CD14-positive monocyte (primary cell): ENCODE results near the gene BCAS1. TPM values are rescaled to one million over a fixed set of nuclear protein-coding genes. Genes with fewer than 3 reads are reported as not detected.

Source experiments
- DNase-seq, 3 donors: peaks; one replicate each; pipeline ENCODE4 v3.0.0-alpha.2; 2011 to 2022
- H2AFZ ChIP-seq: 2 replicates; pipeline ENCODE4 v1.6.0; 2012; ENCODE audit warnings: mild to moderate bottlenecking, low read depth, low read length, inconsistent platforms; ENCODE audit not compliant: insufficient read depth, poor library complexity, severe bottlenecking
- H3K27ac ChIP-seq, 2 donors: 1 replicate in 1 of 2; 2 replicates in 1 of 2; pipeline ENCODE4 v1.5.1; 2012 to 2013; ENCODE audit warnings: low read length in 2 of 2, control low read depth in 1 of 2, inconsistent platforms in 1 of 2, low read depth in 1 of 2, mild to moderate bottlenecking in 1 of 2
- H3K27me3 ChIP-seq, 2 donors: one replicate each; pipeline versions ENCODE4 v1.6.0 to v1.6.1; 2011 to 2013; ENCODE audit warnings: low read length in 2 of 2; ENCODE audit not compliant: control insufficient read depth in 2 of 2, insufficient read depth in 2 of 2
- H3K36me3 ChIP-seq, 2 donors: replicated peaks in 1 of 2; 1 replicate in 1 of 2; 2 replicates in 1 of 2; pipeline versions ENCODE4 v1.5.1 to v1.6.1; 2012 to 2013; ENCODE audit warnings: low read length in 2 of 2, control low read depth in 1 of 2, inconsistent platforms in 1 of 2, mild to moderate bottlenecking in 1 of 2; ENCODE audit not compliant: insufficient read depth in 2 of 2, control insufficient read depth in 1 of 2
- H3K4me1 ChIP-seq, 2 donors: 1 replicate in 1 of 2; 2 replicates in 1 of 2; pipeline versions ENCODE4 v1.5.1 to v1.6.1; 2012 to 2013; ENCODE audit warnings: low read length in 2 of 2, control low read depth in 1 of 2, inconsistent platforms in 1 of 2, mild to moderate bottlenecking in 1 of 2, moderate library complexity in 1 of 2; ENCODE audit not compliant: insufficient read depth in 2 of 2, control insufficient read depth in 1 of 2
- H3K4me2 ChIP-seq: replicated peaks from 2 replicates; pipeline ENCODE3; 2012; ENCODE audit warnings: low read length, moderate library complexity, mild to moderate bottlenecking; ENCODE audit not compliant: poor library complexity, severe bottlenecking; ENCODE audit errors: extremely low read depth
- H3K4me3 ChIP-seq, 3 experiments: fragments of 200-600 bp in 1 of 3; sonication (generic) in 1 of 3; replicated peaks in 1 of 3; 1 replicate in 2 of 3; 2 replicates in 1 of 3; pipeline ENCODE4 v1.5.1; 2011 to 2013; ENCODE audit warnings: low read length in 3 of 3, mild to moderate bottlenecking in 3 of 3, control low read depth in 2 of 3, low read depth in 2 of 3, inconsistent platforms in 1 of 3, moderate library complexity in 1 of 3
- H3K79me2 ChIP-seq: 2 replicates; pipeline ENCODE4 v1.6.0; 2012; ENCODE audit warnings: mild to moderate bottlenecking, control low read depth, inconsistent platforms, low read length, moderate library complexity; ENCODE audit not compliant: insufficient read depth
- H3K9ac ChIP-seq: 2 replicates; pipeline ENCODE4 v1.6.0; 2017; ENCODE audit warnings: low read length, mild to moderate bottlenecking; ENCODE audit not compliant: insufficient read depth, poor library complexity, severe bottlenecking
- H3K9me3 ChIP-seq, 2 donors: replicated peaks in 1 of 2; 1 replicate in 1 of 2; 2 replicates in 1 of 2; pipeline versions ENCODE4 v1.5.1 to v1.6.1; 2012 to 2013; ENCODE audit warnings: low read length in 2 of 2, control low read depth in 1 of 2; ENCODE audit not compliant: control insufficient read depth in 1 of 2, insufficient read depth in 1 of 2
- H4K20me1 ChIP-seq: 2 replicates; pipeline ENCODE4 v1.6.0; 2012; ENCODE audit warnings: mild to moderate bottlenecking, low read length, control low read depth, moderate library complexity; ENCODE audit not compliant: insufficient read depth
- H3K27ac Mint-ChIP-seq, 7 donors: one replicate each; pipeline ENCODE4 v1.8.0; 2020; ENCODE audit warnings: mild to moderate bottlenecking in 7 of 7, mixed read lengths in 7 of 7, moderate library complexity in 6 of 7, inconsistent platforms in 2 of 7
- H3K27me3 Mint-ChIP-seq, 3 donors: one replicate each; pipeline ENCODE4 v1.8.0; 2021 to 2022; ENCODE audit warnings: low read depth in 3 of 3, mild to moderate bottlenecking in 3 of 3, mixed read lengths in 3 of 3, moderate library complexity in 3 of 3, inconsistent platforms in 1 of 3
- H3K36me3 Mint-ChIP-seq, 2 donors: one replicate each; pipeline ENCODE4 v1.8.0; 2020; ENCODE audit warnings: mixed read lengths in 2 of 2, inconsistent platforms in 1 of 2, mild to moderate bottlenecking in 1 of 2
- H3K4me1 Mint-ChIP-seq: one replicate; pipeline ENCODE4 v1.8.0; 2020; ENCODE audit warnings: mild to moderate bottlenecking, mixed read lengths
- H3K4me3 Mint-ChIP-seq, 2 donors: one replicate each; pipeline ENCODE4 v1.8.0; 2020; ENCODE audit warnings: mild to moderate bottlenecking in 2 of 2, mixed read lengths in 2 of 2, moderate library complexity in 1 of 2
- H3K9me3 Mint-ChIP-seq, 7 donors: one replicate each; pipeline ENCODE4 v1.8.0; 2020 to 2022; ENCODE audit warnings: mixed read lengths in 7 of 7, mild to moderate bottlenecking in 6 of 7, moderate library complexity in 6 of 7, inconsistent platforms in 2 of 7
- WGBS: methylation state at CpG from one replicate; pipeline ENCODE4 v1.1.5; 2013; ENCODE audit warnings: missing lambda C conversion rate; ENCODE audit not compliant: insufficient coverage; 5-methylcytosine and 5-hydroxymethylcytosine counted together
- intact Hi-C, 2 donors: fragments of 100-400 bp; cut with micrococcal nuclease; formaldehyde crosslinking; loops; one replicate each; pipeline versions ENCODE4 v1.15.0 to v1.15.1; 2023
- polyA plus RNA-seq, 3 donors: library from polyadenylated mRNA; depleted of rRNA in 1 of 3; unstranded in 2 of 3; stranded (reverse) in 1 of 3; fragments of 300-500 nt in 2 of 3; fragments of >200 nt in 1 of 3; fragmentation: Illumina TruSeq in 2 of 3; gene quantifications; 1 replicate in 2 of 3; 2 replicates in 1 of 3; pipeline ENCODE4 v1.2.3, GENCODE V29; 2012 to 2021
- TF ChIP-seq, protein P1 (sequence below): fragments of 200-600 bp; IDR thresholded peaks from one replicate; pipeline ENCODE4 v1.8.0; 2022; ENCODE audit warnings: antibody characterized with exemption, mild to moderate bottlenecking

The BCAS1 gene
- polyA plus RNA-seq, 3 donors: 0.01 to 0.02 TPM; not detected in 1

DNA sequence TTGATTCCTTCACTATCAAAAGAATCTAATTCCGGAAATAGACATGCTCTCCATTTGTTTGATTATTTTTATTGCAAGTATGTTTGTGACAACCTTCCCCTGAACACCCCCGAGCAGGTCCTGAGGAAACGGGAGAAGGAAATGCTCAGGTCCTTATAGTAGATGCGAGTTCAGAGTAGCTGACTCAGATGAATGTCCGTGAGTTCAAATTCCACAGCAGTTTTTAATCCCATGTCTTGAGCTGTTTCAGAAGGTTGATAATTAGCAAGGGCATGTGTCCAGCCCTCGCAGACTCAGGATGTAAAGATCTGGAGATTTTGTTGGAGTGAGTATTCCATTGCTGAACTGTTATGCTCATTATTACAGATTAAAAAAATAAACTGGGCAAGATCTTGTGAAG is 169.3 kb downstream of the BCAS1 start:
- intact Hi-C loops: no loop called here
- WGBS: 96% methylated on average over 3 of the region's 6 CpGs
- peaks cover 2 to 4% (median 4%) of the 10 kb centered on the region in 3 donors for H3K27me3 Mint-ChIP-seq
- no peak for DNase-seq
- H3K4me1 Mint-ChIP-seq: peaks cover 56% of the 10 kb centered on the region
- H3K9me3 Mint-ChIP-seq: peaks cover 0 to 2% (median 0%) of the 10 kb centered on the region in 7 donors
- Histone ChIP-seq H3K9me3 (no peaks in the 10 kb centered on the region), H3K4me1 (peaks cover 59 to 64% of the 10 kb centered on the region in 2 donors), H3K27me3 (no peaks in the 10 kb centered on the region), H3K36me3 (no peaks in the 10 kb centered on the region), H3K79me2 (no peaks in the 10 kb centered on the region), H2AFZ (no peak overlapping the region), H3K4me3 (no peak overlapping the region), H3K4me2 (no peak overlapping the region), H4K20me1 (no peaks in the 10 kb centered on the region), H3K9ac (no peak overlapping the region), H3K27ac (no peak overlapping the region)
- peak overlapping the region in 2 of 7 donors; percentile 13 to 47 for H3K27ac Mint-ChIP-seq
- TF ChIP-seq, protein P1, sequence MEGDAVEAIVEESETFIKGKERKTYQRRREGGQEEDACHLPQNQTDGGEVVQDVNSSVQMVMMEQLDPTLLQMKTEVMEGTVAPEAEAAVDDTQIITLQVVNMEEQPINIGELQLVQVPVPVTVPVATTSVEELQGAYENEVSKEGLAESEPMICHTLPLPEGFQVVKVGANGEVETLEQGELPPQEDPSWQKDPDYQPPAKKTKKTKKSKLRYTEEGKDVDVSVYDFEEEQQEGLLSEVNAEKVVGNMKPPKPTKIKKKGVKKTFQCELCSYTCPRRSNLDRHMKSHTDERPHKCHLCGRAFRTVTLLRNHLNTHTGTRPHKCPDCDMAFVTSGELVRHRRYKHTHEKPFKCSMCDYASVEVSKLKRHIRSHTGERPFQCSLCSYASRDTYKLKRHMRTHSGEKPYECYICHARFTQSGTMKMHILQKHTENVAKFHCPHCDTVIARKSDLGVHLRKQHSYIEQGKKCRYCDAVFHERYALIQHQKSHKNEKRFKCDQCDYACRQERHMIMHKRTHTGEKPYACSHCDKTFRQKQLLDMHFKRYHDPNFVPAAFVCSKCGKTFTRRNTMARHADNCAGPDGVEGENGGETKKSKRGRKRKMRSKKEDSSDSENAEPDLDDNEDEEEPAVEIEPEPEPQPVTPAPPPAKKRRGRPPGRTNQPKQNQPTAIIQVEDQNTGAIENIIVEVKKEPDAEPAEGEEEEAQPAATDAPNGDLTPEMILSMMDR: no peak
- H3K36me3 Mint-ChIP-seq: peaks cover 2 to 3% of the 10 kb centered on the region in 2 donors
- H3K4me3 Mint-ChIP-seq: no peak overlapping the region

DNA sequence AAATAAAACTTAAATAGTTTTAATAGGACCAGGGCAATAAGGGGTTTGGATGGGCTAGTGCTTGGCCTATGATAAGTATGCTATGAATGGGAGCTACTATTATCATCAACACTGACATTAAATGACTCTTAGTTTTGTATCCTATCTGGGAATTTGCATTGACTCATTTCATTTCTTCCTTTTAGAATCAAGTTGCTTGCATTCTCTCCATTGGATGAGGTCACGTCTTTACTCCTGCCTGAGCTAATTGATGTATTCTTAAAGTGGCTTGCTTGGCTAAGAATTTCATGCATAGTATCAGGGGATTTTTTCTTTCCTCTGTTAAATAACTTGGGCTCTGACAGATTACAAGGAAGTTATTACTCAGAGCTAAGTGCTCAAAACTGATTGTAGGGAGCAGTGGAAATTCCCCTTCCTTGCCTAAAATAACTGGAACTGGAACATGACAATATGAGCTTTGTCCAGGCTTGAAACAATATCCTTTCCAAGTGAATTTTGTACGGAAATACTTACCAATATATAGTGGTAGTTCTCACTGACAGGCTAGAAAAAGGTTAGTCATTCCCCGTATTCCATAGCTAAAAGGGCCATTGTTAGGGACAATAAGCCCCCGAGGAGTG is 169.9 kb downstream of the BCAS1 start:
- H3K4me3 ChIP-seq: no peak overlapping the region
- H3K36me3 Mint-ChIP-seq: peaks cover 2 to 3% of the 10 kb centered on the region in 2 donors
- no peaks in the 10 kb centered on the region for H3K9me3 ChIP-seq
- peak overlapping the region in 1 of 2 donors; percentile 62 for H3K27ac ChIP-seq
- no peak overlapping the region for H3K4me3 Mint-ChIP-seq
- H3K4me2 ChIP-seq: no peak overlapping the region
- H3K9ac ChIP-seq: no peak overlapping the region
- H3K27ac Mint-ChIP-seq: no peak overlapping the region
- peak in 1 of 3 donors; percentile 87 for DNase-seq
- peaks cover 50% of the 10 kb centered on the region for H3K4me1 Mint-ChIP-seq
- no peaks in the 10 kb centered on the region for H3K27me3 ChIP-seq
- no CpG with 5 or more reads among the region's 4 CpGs for WGBS
- TF ChIP-seq, protein P1: no peak
- intact Hi-C loops: no loop called here
- peaks cover 0 to 2% (median 0%) of the 10 kb centered on the region in 7 donors for H3K9me3 Mint-ChIP-seq
- H3K27me3 Mint-ChIP-seq: peaks cover 2 to 4% (median 4%) of the 10 kb centered on the region in 3 donors
- H4K20me1 ChIP-seq: no peaks in the 10 kb centered on the region
- no peaks in the 10 kb centered on the region for H3K36me3 ChIP-seq
- H3K79me2 ChIP-seq: no peaks in the 10 kb centered on the region
- peaks cover 53 to 58% of the 10 kb centered on the region in 2 donors for H3K4me1 ChIP-seq
- no peak overlapping the region for H2AFZ ChIP-seq
